Transverse colon (tissue), 1 donor: ENCODE data around the gene KCNJ6.
"Not testable (repeated sequence)": the region's sequence is repeated elsewhere in the genome, so short reads cannot be mapped to it uniquely, and the experiment has no call there.

Experiments used
- EP300 ChIP-seq: sonication (generic); formaldehyde crosslinking; IDR thresholded peaks from one replicate; pipeline ENCODE4 v1.6.1; 2017; ENCODE audit warnings: antibody characterized with exemption, low read depth
- POLR2A ChIP-seq: fragments of 450-650 bp; IDR thresholded peaks from one replicate; pipeline ENCODE4 v1.6.1; 2016; ENCODE audit warnings: antibody characterized with exemption, mild to moderate bottlenecking, moderate library complexity

- not testable (repeated sequence) for TF ChIP-seq EP300, POLR2A
Measured at GRCh38 chr21:37646761-37647160, 269.5 kb downstream of the KCNJ6 start.
